ENCODE measurements around the gene SIN3B.

SIN3B gene

GRCh38 chr19:16914421-16914820 is 85.2 kb downstream of the SIN3B start:
- DNase-seq: no peak

- no peak for DNase-seq
Measured at GRCh38 chr19:16915135-16915534, 85.9 kb downstream of the SIN3B start.

- no peak for DNase-seq
Measured at GRCh38 chr19:16915734-16916133, 86.5 kb downstream of the SIN3B start.

GRCh38 chr19:16917401-16917800 is 88.2 kb downstream of the SIN3B start:
- no peak for DNase-seq

- no peak for DNase-seq
Measured at GRCh38 chr19:16919496-16919895, 90.3 kb downstream of the SIN3B start.

- DNase-seq: no peak
Measured at GRCh38 chr19:16920816-16921529, 91.8 kb downstream of the SIN3B start.

GRCh38 chr19:16921766-16922591 is 92.8 kb downstream of the SIN3B start:
- no peak for DNase-seq

- DNase-seq: no peak
Measured at GRCh38 chr19:16922592-16922934, 93.4 kb downstream of the SIN3B start.

- no peak for DNase-seq
Measured at GRCh38 chr19:16922949-16923348, 93.8 kb downstream of the SIN3B start.

GRCh38 chr19:16927883-16928282 is 98.7 kb downstream of the SIN3B start:
- DNase-seq: no peak

- DNase-seq: no peak
Measured at GRCh38 chr19:16928351-16928750, 99.2 kb downstream of the SIN3B start.

- DNase-seq: no peak
Measured at GRCh38 chr19:16928916-16929315, 99.7 kb downstream of the SIN3B start.

Data from activated CD4-positive, CD25-positive, alpha-beta regulatory T cell (primary cell).